Liver (tissue), 9 donors: Measurements from ENCODE around the gene GALNT14. TPM values are rescaled to one million over a fixed set of nuclear protein-coding genes. Genes with fewer than 3 reads are reported as not detected.

ENCODE experiments used
- DNase-seq: peaks from one replicate; pipeline ENCODE4 v3.0.0-alpha.2; 2017; ENCODE audit warnings: low spot score
- H3K27ac ChIP-seq, 2 donors: one replicate each; pipeline ENCODE4 v1.7.0; 2013; ENCODE audit warnings: inconsistent platforms in 2 of 2, low read length in 2 of 2, control low read depth in 1 of 2, low read depth in 1 of 2, mild to moderate bottlenecking in 1 of 2
- H3K27me3 ChIP-seq, 4 donors: one replicate each; pipeline versions ENCODE4 v1.6.1 to v1.7.0; 2013; ENCODE audit warnings: low read length in 3 of 4, inconsistent platforms in 1 of 4, mild to moderate bottlenecking in 1 of 4, moderate library complexity in 1 of 4; ENCODE audit not compliant: control insufficient read depth in 4 of 4, insufficient read depth in 4 of 4
- H3K36me3 ChIP-seq, 4 donors: one replicate each; pipeline versions ENCODE4 v1.6.1 to v1.7.0; 2013; ENCODE audit warnings: low read length in 3 of 4, mild to moderate bottlenecking in 3 of 4, low read depth in 1 of 4, moderate library complexity in 1 of 4; ENCODE audit not compliant: control insufficient read depth in 4 of 4, insufficient read depth in 3 of 4
- H3K4me1 ChIP-seq, 4 donors: one replicate each; pipeline versions ENCODE4 v1.6.1 to v1.7.0; 2013; ENCODE audit warnings: low read length in 3 of 4, mild to moderate bottlenecking in 3 of 4, moderate library complexity in 1 of 4; ENCODE audit not compliant: control insufficient read depth in 4 of 4, insufficient read depth in 4 of 4
- H3K4me3 ChIP-seq, 3 donors: one replicate each; pipeline versions ENCODE4 v1.6.1 to v1.7.0; 2013; ENCODE audit warnings: low read length in 3 of 3, control low read depth in 1 of 3, low read depth in 1 of 3, mild to moderate bottlenecking in 1 of 3
- H3K9ac ChIP-seq, 2 donors: one replicate each; pipeline ENCODE4 v1.7.0; 2013; ENCODE audit warnings: low read length in 2 of 2, mild to moderate bottlenecking in 2 of 2, moderate library complexity in 2 of 2, control low read depth in 1 of 2, low read depth in 1 of 2
- H3K9me3 ChIP-seq, 4 donors: one replicate each; pipeline versions ENCODE4 v1.6.1 to v1.7.0; 2013; ENCODE audit warnings: low read length in 3 of 4; ENCODE audit not compliant: control insufficient read depth in 4 of 4
- EGR1 ChIP-seq, 2 donors: IDR thresholded peaks; 2 replicates each; pipeline ENCODE4 v1.6.1; 2016 to 2018; ENCODE audit warnings: antibody characterized with exemption in 2 of 2, low read depth in 2 of 2
- FOXA1 ChIP-seq: IDR thresholded peaks from 2 replicates; pipeline ENCODE4 v1.6.1; 2016; ENCODE audit warnings: antibody characterized with exemption
- FOXA2 ChIP-seq: IDR thresholded peaks from 2 replicates; pipeline ENCODE4 v1.6.1; 2016; ENCODE audit warnings: antibody characterized with exemption
- GABPA ChIP-seq, 2 donors: IDR thresholded peaks in 1 of 2; conservative IDR thresholded peaks in 1 of 2; 2 replicates each; pipeline ENCODE4 v1.6.1; 2016; ENCODE audit warnings: antibody characterized with exemption in 2 of 2, mild to moderate bottlenecking in 1 of 2, moderate library complexity in 1 of 2
- HNF4A ChIP-seq, 2 donors: conservative IDR thresholded peaks; 2 replicates each; pipeline ENCODE4 v1.6.1; 2016; ENCODE audit warnings: antibody characterized with exemption in 2 of 2, mild to moderate bottlenecking in 2 of 2
- HNF4G ChIP-seq: IDR thresholded peaks from 2 replicates; pipeline ENCODE4 v1.6.1; 2016; ENCODE audit warnings: antibody characterized with exemption
- JUND ChIP-seq, 2 donors: IDR thresholded peaks; 2 replicates each; pipeline ENCODE4 v1.6.1; 2016; ENCODE audit warnings: antibody characterized with exemption in 2 of 2
- NR2F2 ChIP-seq: IDR thresholded peaks from 2 replicates; pipeline ENCODE4 v1.6.1; 2016; ENCODE audit warnings: antibody characterized with exemption
- RAD21 ChIP-seq, 2 donors: IDR thresholded peaks; 2 replicates each; pipeline ENCODE4 v1.6.1; 2016; ENCODE audit warnings: antibody characterized with exemption in 2 of 2, mild to moderate bottlenecking in 2 of 2
- RXRA ChIP-seq, 2 donors: IDR thresholded peaks; 2 replicates each; pipeline ENCODE4 v1.6.1; 2017 to 2018; ENCODE audit warnings: antibody characterized with exemption in 2 of 2, mild to moderate bottlenecking in 1 of 2
- SP1 ChIP-seq: IDR thresholded peaks from 2 replicates; pipeline ENCODE4 v1.6.1; 2018; ENCODE audit warnings: antibody characterized with exemption, mild to moderate bottlenecking
- TAF1 ChIP-seq: conservative IDR thresholded peaks from 2 replicates; pipeline ENCODE4 v1.6.1; 2016; ENCODE audit warnings: antibody characterized with exemption, mild to moderate bottlenecking
- YY1 ChIP-seq: IDR thresholded peaks from 2 replicates; pipeline ENCODE4 v1.6.1; 2016; ENCODE audit warnings: antibody characterized with exemption, mild to moderate bottlenecking
- WGBS: extraction: QIAGEN DNeasy Blood & Tissue Kit; methylation state at CpG from one replicate; pipeline ENCODE4 v1.1.7; 2013; 5-methylcytosine and 5-hydroxymethylcytosine counted together
- polyA plus RNA-seq, 2 donors: library from polyadenylated mRNA; stranded (reverse) in 1 of 2; unstranded in 1 of 2; fragments of 200-250 nt in 1 of 2; fragments of >200 nt in 1 of 2; fragmentation: Nextera tagmentation in 1 of 2; extraction: Ambion mirVana in 1 of 2; gene quantifications; one replicate each; pipeline versions ENCODE4 v1.2.1 to v1.2.3, GENCODE V29; 2013 to 2015
- total RNA-seq, 2 donors: library from RNA; depleted of rRNA; stranded (reverse); fragments of >200 nt; gene quantifications; one replicate each; pipeline ENCODE4 v1.2.3, GENCODE V29; 2014
- TF ChIP-seq, protein P1 (sequence below): IDR thresholded peaks from 2 replicates; pipeline ENCODE4 v1.6.1; 2016; ENCODE audit warnings: antibody characterized with exemption
- TF ChIP-seq, protein P2 (sequence below): fragments of 150-350 bp; IDR thresholded peaks from 2 replicates; pipeline ENCODE4 v1.5.1; 2017; ENCODE audit warnings: improper control_type of control experiment, low read depth, low read length; ENCODE audit not compliant: missing input control
- TF ChIP-seq, protein P3 (sequence below): IDR thresholded peaks from 2 replicates; pipeline ENCODE4 v1.6.1; 2016; ENCODE audit warnings: antibody characterized with exemption
- TF ChIP-seq, protein P4 (sequence below): IDR thresholded peaks from 2 replicates; pipeline ENCODE4 v1.6.1; 2016; ENCODE audit warnings: antibody characterized with exemption, mild to moderate bottlenecking
- TF ChIP-seq, protein P5 (sequence below): IDR thresholded peaks from 2 replicates; pipeline ENCODE4 v1.6.1; 2016; ENCODE audit warnings: antibody characterized with exemption
- donor health status: healthy.
- donor health status: healthy.
- donor health status: healthy.
- donor health status: healthy.
- donor health status: healthy.

GALNT14 gene
- total and polyA plus RNA-seq, 4 donors: 0.86 to 2.0 (median 1.5) TPM

DNA sequence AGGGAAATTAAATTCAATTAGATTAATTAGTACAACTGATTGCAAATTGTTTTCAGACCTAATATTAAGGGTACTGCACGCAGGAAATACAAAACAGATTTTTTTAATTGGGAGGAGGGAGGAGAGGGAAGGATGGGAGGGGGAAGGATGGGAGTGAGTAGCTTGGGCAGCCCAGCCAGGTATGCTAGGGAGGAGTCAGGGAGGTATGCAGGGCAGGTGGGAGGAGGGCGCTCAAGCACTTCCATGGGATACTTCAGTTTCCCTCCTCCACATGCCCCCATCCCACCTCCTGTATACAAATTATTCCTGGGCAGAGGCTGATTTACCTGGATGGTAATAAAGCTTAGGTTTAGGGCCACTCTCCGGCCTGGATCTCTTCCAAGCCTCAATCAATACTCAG is 254.4 kb downstream of the GALNT14 start (continued):
- TF ChIP-seq, protein P1, sequence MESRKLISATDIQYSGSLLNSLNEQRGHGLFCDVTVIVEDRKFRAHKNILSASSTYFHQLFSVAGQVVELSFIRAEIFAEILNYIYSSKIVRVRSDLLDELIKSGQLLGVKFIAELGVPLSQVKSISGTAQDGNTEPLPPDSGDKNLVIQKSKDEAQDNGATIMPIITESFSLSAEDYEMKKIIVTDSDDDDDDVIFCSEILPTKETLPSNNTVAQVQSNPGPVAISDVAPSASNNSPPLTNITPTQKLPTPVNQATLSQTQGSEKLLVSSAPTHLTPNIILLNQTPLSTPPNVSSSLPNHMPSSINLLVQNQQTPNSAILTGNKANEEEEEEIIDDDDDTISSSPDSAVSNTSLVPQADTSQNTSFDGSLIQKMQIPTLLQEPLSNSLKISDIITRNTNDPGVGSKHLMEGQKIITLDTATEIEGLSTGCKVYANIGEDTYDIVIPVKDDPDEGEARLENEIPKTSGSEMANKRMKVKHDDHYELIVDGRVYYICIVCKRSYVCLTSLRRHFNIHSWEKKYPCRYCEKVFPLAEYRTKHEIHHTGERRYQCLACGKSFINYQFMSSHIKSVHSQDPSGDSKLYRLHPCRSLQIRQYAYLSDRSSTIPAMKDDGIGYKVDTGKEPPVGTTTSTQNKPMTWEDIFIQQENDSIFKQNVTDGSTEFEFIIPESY: no peak
- TF ChIP-seq GABPA (IDR thresholded peaks at IDR 0.05 in 1 of 2, conservative IDR thresholded peaks at IDR 0.05 in 1 of 2): no peak
- TF ChIP-seq JUND (IDR thresholded peaks at IDR 0.05): no peak
- no peak for TF ChIP-seq SP1
- no peak for TF ChIP-seq TAF1

DNA sequence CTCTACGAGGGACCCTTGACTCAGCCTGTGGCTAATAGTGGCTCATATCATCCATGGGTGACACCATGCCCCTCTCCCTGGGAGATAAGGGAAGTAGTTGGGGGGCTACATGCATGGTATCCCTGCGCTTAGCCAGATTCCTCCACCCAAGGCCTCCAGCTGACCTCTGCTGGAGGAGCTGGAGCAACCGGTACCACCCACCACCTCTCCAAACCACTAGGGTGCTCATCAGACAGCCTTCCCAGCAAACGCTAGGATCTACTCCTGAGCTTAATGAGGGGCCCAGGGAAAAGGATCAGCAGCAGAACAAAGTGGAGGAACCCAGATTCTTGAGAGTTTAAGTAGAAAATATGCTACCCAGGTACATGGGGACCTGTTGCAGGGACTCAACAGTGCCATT is 255.1 kb downstream of the GALNT14 start:
- Histone ChIP-seq H3K27me3 (no peaks in the 10 kb centered on the region), H3K4me1 (no peaks in the 10 kb centered on the region), H3K27ac (no peak overlapping the region), H3K9me3 (peaks cover 0 to 4% (median 0%) of the 10 kb centered on the region in 4 donors), H3K4me3 (no peak overlapping the region), H3K9ac (no peak overlapping the region), H3K36me3 (no peaks in the 10 kb centered on the region)
- DNase-seq: no peak
- no peak for TF ChIP-seq YY1
- TF ChIP-seq FOXA2: no peak
- TF ChIP-seq RXRA (IDR thresholded peaks at IDR 0.05): no peak
- no peak for TF ChIP-seq TAF1
- TF ChIP-seq, protein P2, sequence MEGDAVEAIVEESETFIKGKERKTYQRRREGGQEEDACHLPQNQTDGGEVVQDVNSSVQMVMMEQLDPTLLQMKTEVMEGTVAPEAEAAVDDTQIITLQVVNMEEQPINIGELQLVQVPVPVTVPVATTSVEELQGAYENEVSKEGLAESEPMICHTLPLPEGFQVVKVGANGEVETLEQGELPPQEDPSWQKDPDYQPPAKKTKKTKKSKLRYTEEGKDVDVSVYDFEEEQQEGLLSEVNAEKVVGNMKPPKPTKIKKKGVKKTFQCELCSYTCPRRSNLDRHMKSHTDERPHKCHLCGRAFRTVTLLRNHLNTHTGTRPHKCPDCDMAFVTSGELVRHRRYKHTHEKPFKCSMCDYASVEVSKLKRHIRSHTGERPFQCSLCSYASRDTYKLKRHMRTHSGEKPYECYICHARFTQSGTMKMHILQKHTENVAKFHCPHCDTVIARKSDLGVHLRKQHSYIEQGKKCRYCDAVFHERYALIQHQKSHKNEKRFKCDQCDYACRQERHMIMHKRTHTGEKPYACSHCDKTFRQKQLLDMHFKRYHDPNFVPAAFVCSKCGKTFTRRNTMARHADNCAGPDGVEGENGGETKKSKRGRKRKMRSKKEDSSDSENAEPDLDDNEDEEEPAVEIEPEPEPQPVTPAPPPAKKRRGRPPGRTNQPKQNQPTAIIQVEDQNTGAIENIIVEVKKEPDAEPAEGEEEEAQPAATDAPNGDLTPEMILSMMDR: no peak
- TF ChIP-seq, protein P1: no peak
- TF ChIP-seq, protein P3, sequence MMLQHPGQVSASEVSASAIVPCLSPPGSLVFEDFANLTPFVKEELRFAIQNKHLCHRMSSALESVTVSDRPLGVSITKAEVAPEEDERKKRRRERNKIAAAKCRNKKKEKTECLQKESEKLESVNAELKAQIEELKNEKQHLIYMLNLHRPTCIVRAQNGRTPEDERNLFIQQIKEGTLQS: no peak
- no peak for TF ChIP-seq NR2F2
- no peak for TF ChIP-seq SP1
- TF ChIP-seq, protein P4, sequence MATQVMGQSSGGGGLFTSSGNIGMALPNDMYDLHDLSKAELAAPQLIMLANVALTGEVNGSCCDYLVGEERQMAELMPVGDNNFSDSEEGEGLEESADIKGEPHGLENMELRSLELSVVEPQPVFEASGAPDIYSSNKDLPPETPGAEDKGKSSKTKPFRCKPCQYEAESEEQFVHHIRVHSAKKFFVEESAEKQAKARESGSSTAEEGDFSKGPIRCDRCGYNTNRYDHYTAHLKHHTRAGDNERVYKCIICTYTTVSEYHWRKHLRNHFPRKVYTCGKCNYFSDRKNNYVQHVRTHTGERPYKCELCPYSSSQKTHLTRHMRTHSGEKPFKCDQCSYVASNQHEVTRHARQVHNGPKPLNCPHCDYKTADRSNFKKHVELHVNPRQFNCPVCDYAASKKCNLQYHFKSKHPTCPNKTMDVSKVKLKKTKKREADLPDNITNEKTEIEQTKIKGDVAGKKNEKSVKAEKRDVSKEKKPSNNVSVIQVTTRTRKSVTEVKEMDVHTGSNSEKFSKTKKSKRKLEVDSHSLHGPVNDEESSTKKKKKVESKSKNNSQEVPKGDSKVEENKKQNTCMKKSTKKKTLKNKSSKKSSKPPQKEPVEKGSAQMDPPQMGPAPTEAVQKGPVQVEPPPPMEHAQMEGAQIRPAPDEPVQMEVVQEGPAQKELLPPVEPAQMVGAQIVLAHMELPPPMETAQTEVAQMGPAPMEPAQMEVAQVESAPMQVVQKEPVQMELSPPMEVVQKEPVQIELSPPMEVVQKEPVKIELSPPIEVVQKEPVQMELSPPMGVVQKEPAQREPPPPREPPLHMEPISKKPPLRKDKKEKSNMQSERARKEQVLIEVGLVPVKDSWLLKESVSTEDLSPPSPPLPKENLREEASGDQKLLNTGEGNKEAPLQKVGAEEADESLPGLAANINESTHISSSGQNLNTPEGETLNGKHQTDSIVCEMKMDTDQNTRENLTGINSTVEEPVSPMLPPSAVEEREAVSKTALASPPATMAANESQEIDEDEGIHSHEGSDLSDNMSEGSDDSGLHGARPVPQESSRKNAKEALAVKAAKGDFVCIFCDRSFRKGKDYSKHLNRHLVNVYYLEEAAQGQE: no peak
- no peak for TF ChIP-seq RAD21 (IDR thresholded peaks at IDR 0.05)
- TF ChIP-seq FOXA1: no peak
- TF ChIP-seq, protein P5, sequence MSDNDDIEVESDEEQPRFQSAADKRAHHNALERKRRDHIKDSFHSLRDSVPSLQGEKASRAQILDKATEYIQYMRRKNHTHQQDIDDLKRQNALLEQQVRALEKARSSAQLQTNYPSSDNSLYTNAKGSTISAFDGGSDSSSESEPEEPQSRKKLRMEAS: no peak
- no peak for TF ChIP-seq JUND (IDR thresholded peaks at IDR 0.05)
- TF ChIP-seq HNF4A (conservative IDR thresholded peaks at IDR 0.05): no peak
- no peak for TF ChIP-seq EGR1 (IDR thresholded peaks at IDR 0.05; ENCODE audit: low read depth in 2 of 2)
- TF ChIP-seq GABPA (IDR thresholded peaks at IDR 0.05 in 1 of 2, conservative IDR thresholded peaks at IDR 0.05 in 1 of 2): no peak
- TF ChIP-seq HNF4G: no peak
- 66% methylated on average over 4 of the region's 4 CpGs for WGBS
